ENCODE data around the gene RALGAPA2. TPM values are rescaled to one million over a fixed set of nuclear protein-coding genes. Genes with fewer than 3 reads are reported as not detected.

The RALGAPA2 gene
- total RNA-seq, 4 donors from 2014 or later: 89.7 to 126 (median 97.8) TPM

DNA sequence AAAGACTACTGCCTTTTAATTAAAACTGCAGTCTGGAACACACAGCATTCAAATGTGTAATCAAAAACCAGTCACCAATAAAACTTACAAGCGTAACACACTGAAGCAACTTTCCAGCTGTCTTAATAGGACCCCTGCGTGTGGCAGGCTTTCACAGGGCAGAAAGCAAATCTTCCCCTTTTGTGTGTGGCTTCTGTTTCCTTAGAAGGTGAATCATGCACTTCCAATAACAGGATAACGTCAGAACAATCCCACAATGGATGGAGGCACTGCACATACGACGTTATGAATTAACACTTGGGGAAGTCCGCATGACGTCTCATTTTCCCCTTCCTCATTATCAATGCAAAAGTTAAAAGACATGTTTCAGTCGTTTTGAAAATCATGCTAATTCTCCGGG is 299.7 kb downstream of the RALGAPA2 start:
- WGBS, 2 donors: 81 to 86% methylated on average over 9 of the region's 9 CpGs
- no peak for DNase-seq
- TF ChIP-seq, protein P1, sequence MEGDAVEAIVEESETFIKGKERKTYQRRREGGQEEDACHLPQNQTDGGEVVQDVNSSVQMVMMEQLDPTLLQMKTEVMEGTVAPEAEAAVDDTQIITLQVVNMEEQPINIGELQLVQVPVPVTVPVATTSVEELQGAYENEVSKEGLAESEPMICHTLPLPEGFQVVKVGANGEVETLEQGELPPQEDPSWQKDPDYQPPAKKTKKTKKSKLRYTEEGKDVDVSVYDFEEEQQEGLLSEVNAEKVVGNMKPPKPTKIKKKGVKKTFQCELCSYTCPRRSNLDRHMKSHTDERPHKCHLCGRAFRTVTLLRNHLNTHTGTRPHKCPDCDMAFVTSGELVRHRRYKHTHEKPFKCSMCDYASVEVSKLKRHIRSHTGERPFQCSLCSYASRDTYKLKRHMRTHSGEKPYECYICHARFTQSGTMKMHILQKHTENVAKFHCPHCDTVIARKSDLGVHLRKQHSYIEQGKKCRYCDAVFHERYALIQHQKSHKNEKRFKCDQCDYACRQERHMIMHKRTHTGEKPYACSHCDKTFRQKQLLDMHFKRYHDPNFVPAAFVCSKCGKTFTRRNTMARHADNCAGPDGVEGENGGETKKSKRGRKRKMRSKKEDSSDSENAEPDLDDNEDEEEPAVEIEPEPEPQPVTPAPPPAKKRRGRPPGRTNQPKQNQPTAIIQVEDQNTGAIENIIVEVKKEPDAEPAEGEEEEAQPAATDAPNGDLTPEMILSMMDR (IDR thresholded peaks at IDR 0.05): no peak
- TF ChIP-seq POLR2A (IDR thresholded peaks at IDR 0.05): no peak
- H3K9me3 ChIP-seq: no peaks in the 10 kb centered on the region
- no peaks in the 10 kb centered on the region for H3K36me3 ChIP-seq
- no peaks in the 10 kb centered on the region for H3K4me1 ChIP-seq
- no peak overlapping the region for H3K27ac ChIP-seq
- no peaks in the 10 kb centered on the region for H3K27me3 ChIP-seq
- H3K4me3 ChIP-seq (replicated peaks in 1 of 3): no peak overlapping the region
- intact Hi-C loops (cut with DNase I): no loop called here

DNA sequence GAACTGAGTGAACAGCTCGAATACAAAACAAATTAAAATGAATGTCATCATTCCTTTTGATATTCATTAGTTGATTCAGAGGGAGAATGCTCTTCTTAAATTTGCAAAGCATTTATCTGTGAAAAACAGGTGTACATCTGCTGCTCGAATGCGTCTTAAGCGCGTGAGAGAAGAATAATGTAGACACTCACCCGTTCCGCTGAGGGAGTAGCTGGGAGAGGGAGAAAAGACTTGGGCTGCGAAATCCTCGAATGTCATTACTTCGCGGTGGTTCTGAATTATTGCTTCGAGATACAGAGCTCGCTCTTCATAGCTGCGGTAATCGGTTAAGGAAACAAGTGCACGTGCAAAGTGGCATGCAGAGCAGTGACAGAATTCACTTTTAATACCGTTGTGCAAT is 300.6 kb downstream of the RALGAPA2 start:
- intact Hi-C loops (cut with DNase I): no loop called here
- no peak for DNase-seq
- no peaks in the 10 kb centered on the region for H3K9me3 ChIP-seq

DNA sequence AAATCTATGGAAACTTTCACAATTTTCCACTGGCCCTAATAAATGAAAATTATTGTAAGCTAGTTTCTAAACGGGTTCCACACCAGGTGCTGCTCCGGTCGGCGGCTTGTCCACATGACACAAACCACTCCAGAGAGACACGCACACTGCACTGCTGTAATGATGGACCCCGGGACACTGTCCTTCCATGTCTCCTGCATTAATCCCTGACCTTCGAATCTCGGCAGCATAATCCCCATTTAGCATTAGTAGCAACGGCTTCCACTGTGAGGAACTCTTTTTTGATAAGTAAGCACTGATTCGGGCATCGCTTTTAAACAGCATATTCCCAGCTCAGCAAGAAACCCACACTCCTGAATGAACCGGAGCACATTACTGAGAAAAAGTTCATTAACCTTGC is 301.0 kb downstream of the RALGAPA2 start:
- WGBS, 2 donors: 80 to 82% methylated on average over 12 of the region's 12 CpGs

More for the DNA sequence above, 300.6 kb downstream of the RALGAPA2 start:
- Histone ChIP-seq H3K27ac (no peak overlapping the region), H3K4me3 (replicated peaks in 1 of 3) (no peak overlapping the region), H3K27me3 (no peaks in the 10 kb centered on the region), H3K36me3 (no peaks in the 10 kb centered on the region), H3K4me1 (no peaks in the 10 kb centered on the region)
- 92 to 94% methylated on average over 17 of the region's 17 CpGs for WGBS, 2 donors
- TF ChIP-seq POLR2A (IDR thresholded peaks at IDR 0.05): no peak
- TF ChIP-seq, protein P1 (IDR thresholded peaks at IDR 0.05): no peak

DNA sequence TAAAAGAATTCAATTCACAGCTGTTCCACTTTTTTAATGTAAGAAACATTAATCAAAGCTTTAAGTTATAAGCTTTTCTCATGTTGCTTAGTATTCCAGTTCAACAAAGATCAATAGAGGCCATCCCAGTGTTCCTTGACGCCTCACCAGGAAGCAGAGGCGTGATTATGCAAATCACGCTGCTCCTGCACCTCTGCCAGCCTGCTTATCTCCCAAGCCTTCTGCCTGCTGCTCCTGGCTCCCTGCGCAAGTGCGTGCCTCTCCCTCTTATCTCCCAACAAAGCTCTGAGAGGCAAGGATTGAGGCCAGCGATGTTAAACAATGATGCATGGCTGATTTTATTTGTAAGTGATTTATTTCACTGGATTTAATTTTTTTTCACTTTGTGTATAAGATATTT is 301.8 kb downstream of the RALGAPA2 start:
- Histone ChIP-seq H3K27me3 (no peaks in the 10 kb centered on the region), H3K9me3 (no peaks in the 10 kb centered on the region), H3K4me1 (no peaks in the 10 kb centered on the region), H3K4me3 (replicated peaks in 1 of 3) (no peak overlapping the region), H3K27ac (no peak overlapping the region), H3K36me3 (no peaks in the 10 kb centered on the region)
- DNase-seq: no peak
- WGBS, 2 donors: 70 to 77% methylated on average over 6 of the region's 6 CpGs
- intact Hi-C loops (cut with DNase I): no loop called here
- no peak for TF ChIP-seq POLR2A (IDR thresholded peaks at IDR 0.05)
- TF ChIP-seq, protein P1 (IDR thresholded peaks at IDR 0.05): no peak

More for the DNA sequence above, 301.0 kb downstream of the RALGAPA2 start:
- H3K36me3 ChIP-seq: no peaks in the 10 kb centered on the region
- H3K27me3 ChIP-seq: no peaks in the 10 kb centered on the region
- H3K4me3 ChIP-seq (replicated peaks in 1 of 3): no peak overlapping the region
- no peak for DNase-seq
- no peaks in the 10 kb centered on the region for H3K9me3 ChIP-seq
- TF ChIP-seq POLR2A (IDR thresholded peaks at IDR 0.05): no peak
- TF ChIP-seq, protein P1 (IDR thresholded peaks at IDR 0.05): no peak
- H3K4me1 ChIP-seq: no peaks in the 10 kb centered on the region
- intact Hi-C loops (cut with DNase I): no loop called here
- no peak overlapping the region for H3K27ac ChIP-seq

DNA sequence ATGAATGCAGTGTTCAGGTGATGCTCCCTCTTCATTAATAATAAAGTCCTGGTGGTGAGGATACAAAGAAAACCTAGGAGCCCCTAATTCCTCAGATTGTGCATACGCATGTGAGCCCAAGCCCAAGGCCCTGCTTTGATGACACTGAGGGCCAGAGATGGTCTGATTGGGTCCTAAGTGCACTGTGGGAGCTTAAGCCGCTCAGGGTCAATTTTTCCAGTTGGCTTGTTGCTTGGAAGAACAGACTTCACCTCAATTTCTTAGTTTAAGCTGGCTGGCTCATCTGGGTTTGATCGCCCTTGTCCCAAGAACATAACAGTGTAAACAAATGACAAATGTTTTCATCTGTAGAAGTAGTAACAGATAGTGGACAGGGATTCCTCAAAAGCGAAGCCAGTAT is 303.1 kb downstream of the RALGAPA2 start:
- no peak overlapping the region for H3K4me3 ChIP-seq (replicated peaks in 1 of 3)
- H3K9me3 ChIP-seq: no peaks in the 10 kb centered on the region
- no peaks in the 10 kb centered on the region for H3K36me3 ChIP-seq
- H3K27me3 ChIP-seq: no peaks in the 10 kb centered on the region
- intact Hi-C loops (cut with DNase I): no loop called here
- no peak for DNase-seq
- H3K27ac ChIP-seq: no peak overlapping the region
- TF ChIP-seq POLR2A (IDR thresholded peaks at IDR 0.05): no peak
- TF ChIP-seq, protein P1 (IDR thresholded peaks at IDR 0.05): no peak
- H3K4me1 ChIP-seq: no peaks in the 10 kb centered on the region
- WGBS, 2 donors: 100% methylated on average over 4 of the region's 4 CpGs

Measured in thyroid gland (tissue), 4 donors.